Esophagus squamous epithelium (tissue), 5 donors: ENCODE measurements around the gene ENOX2. TPM values are rescaled to one million over a fixed set of nuclear protein-coding genes. Genes with fewer than 3 reads are reported as not detected.
A peak's percentile ranks its signal among the peaks of the same experiment; 100 is the strongest.

Experiments used
- DNase-seq: peaks from one replicate; lab custom pipeline; 2025; lab: John Stamatoyannopoulos, UW
- H3K27ac ChIP-seq, 4 donors: fragments of 200-600 bp; sonication (generic); one replicate each; pipeline ENCODE4 v1.5.1; 2016 to 2019; ENCODE audit warnings: mild to moderate bottlenecking in 1 of 4
- H3K27me3 ChIP-seq, 4 donors: fragments of 200-600 bp; sonication (generic); 1 replicate in 3 of 4; 2 replicates in 1 of 4; pipeline versions ENCODE4 v1.5.1 to v1.6.0; 2017 to 2021; ENCODE audit warnings: antibody characterized with exemption in 1 of 4
- H3K36me3 ChIP-seq, 3 donors: fragments of 200-600 bp; sonication (generic); one replicate each; pipeline ENCODE4 v1.5.1; 2016 to 2019
- H3K4me1 ChIP-seq, 3 donors: fragments of 200-600 bp; sonication (generic); one replicate each; pipeline ENCODE4 v1.5.1; 2017 to 2019
- H3K4me3 ChIP-seq, 4 donors: fragments of 200-600 bp; sonication (generic); 1 replicate in 3 of 4; 2 replicates in 1 of 4; pipeline ENCODE4 v1.5.1; 2016 to 2019; ENCODE audit warnings: mild to moderate bottlenecking in 2 of 4, moderate library complexity in 1 of 4
- H3K9me3 ChIP-seq, 3 donors: fragments of 200-600 bp; sonication (generic); one replicate each; pipeline ENCODE4 v1.5.1; 2016 to 2019
- POLR2A ChIP-seq, 4 donors: fragments of 450-650 bp; IDR thresholded peaks; one replicate each; pipeline ENCODE4 v1.6.1; 2017; ENCODE audit warnings: antibody characterized with exemption in 4 of 4, mild to moderate bottlenecking in 4 of 4, moderate library complexity in 3 of 4
- WGBS, 2 donors: methylation state at CpG; one replicate each; pipeline ENCODE4 v1.1.5; 2018; 5-methylcytosine and 5-hydroxymethylcytosine counted together
- intact Hi-C: fragments of 100-400 bp; cut with DNase I; formaldehyde crosslinking; loops from one replicate; pipeline ENCODE4 v1.15.0; 2022
- total RNA-seq, 4 donors: library from RNA; depleted of rRNA; stranded (reverse); fragments of >200 nt; gene quantifications; one replicate each; pipeline ENCODE4 v1.1.0, GENCODE V29; 2016
- TF ChIP-seq, protein P1 (sequence below), 6 experiments: fragments of 450-650 bp in 4 of 6; fragments of 200-600 bp in 2 of 6; sonication (generic) in 2 of 6; IDR thresholded peaks; one replicate each; pipeline ENCODE4 v1.5.1; 2016 to 2019; ENCODE audit warnings: antibody characterized with exemption in 6 of 6, mild to moderate bottlenecking in 4 of 6, moderate library complexity in 4 of 6
- donor health status: DM: yes; HTN: yes; CAD: no.

ENOX2 gene
- total RNA-seq, 4 donors from 2014 or later: 5.4 to 13.7 (median 11.4) TPM

DNA sequence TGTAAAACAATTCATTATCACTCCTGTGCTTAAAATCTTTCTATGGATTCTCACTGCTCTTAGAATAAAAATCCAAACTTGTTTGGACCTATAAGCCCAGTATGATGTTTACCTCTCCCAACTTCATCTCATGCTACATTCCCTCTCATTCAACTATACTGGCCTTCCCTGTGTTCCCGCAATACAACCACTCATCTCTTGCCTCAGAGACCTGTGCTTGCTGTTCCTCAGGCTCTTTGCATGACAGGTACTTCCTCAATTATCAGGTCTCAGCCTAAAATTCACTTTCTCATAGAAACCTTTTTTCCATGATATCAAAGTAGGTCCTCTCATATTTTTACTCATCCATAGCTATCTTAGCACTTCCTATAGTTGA is 71.7 kb downstream of the ENOX2 start:
- Histone ChIP-seq H3K4me1 (peaks cover 0 to 18% (median 0%) of the 10 kb centered on the region in 3 donors), H3K4me3 (no peak overlapping the region), H3K36me3 (no peaks in the 10 kb centered on the region), H3K27me3 (no peaks in the 10 kb centered on the region), H3K9me3 (no peaks in the 10 kb centered on the region), H3K27ac (no peak overlapping the region)
- 90 to 96% methylated on average over 1 of the region's 1 CpG for WGBS, 2 donors
- intact Hi-C loops: no loop called here
- TF ChIP-seq POLR2A (IDR thresholded peaks at IDR 0.05): no peak
- no peak for DNase-seq

DNA sequence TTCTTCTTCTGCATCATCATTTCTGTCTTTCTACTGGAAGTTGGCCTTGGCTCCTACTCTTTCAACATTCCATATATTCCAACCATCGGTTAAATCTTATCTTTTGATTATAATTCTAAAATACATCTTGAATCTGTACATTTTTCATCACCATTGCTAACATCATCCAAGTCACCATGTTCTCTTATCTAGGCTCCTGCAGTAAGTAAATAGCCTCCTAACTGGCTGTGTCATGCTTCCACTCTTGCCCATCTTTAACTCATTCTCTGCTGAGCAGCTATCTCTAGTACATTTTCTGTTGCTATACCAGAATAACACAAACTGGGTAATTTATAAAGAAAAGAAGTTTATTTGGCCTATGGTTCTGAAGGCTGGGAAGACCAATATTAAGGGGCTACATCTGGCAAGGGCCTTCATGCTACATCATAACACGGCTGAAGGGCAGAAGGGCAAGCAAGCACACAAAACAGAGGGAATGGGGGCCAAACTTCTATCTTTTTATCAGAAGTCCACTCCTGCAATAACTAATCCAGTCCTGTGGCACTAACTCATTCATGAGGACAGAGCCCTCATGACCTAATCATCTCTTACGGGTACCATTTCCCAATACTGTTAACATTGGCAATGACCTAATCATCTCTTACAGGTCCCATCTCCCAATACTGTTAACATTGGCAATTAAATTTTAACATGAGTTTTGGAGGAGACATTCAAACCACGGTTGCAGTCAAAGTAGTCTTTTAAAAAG is 72.2 kb downstream of the ENOX2 start:
- TF ChIP-seq, protein P1, sequence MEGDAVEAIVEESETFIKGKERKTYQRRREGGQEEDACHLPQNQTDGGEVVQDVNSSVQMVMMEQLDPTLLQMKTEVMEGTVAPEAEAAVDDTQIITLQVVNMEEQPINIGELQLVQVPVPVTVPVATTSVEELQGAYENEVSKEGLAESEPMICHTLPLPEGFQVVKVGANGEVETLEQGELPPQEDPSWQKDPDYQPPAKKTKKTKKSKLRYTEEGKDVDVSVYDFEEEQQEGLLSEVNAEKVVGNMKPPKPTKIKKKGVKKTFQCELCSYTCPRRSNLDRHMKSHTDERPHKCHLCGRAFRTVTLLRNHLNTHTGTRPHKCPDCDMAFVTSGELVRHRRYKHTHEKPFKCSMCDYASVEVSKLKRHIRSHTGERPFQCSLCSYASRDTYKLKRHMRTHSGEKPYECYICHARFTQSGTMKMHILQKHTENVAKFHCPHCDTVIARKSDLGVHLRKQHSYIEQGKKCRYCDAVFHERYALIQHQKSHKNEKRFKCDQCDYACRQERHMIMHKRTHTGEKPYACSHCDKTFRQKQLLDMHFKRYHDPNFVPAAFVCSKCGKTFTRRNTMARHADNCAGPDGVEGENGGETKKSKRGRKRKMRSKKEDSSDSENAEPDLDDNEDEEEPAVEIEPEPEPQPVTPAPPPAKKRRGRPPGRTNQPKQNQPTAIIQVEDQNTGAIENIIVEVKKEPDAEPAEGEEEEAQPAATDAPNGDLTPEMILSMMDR (IDR thresholded peaks at IDR 0.05): no peak
- TF ChIP-seq POLR2A (IDR thresholded peaks at IDR 0.05): no peak
- no peak for DNase-seq
- Histone ChIP-seq H3K4me1 (peaks cover 0 to 18% (median 0%) of the 10 kb centered on the region in 3 donors), H3K27me3 (no peaks in the 10 kb centered on the region), H3K27ac (no peak overlapping the region), H3K4me3 (no peak overlapping the region), H3K36me3 (no peaks in the 10 kb centered on the region), H3K9me3 (no peaks in the 10 kb centered on the region)
- 66 to 81% methylated on average over 4 of the region's 4 CpGs for WGBS, 2 donors
- intact Hi-C loops: no loop called here

DNA sequence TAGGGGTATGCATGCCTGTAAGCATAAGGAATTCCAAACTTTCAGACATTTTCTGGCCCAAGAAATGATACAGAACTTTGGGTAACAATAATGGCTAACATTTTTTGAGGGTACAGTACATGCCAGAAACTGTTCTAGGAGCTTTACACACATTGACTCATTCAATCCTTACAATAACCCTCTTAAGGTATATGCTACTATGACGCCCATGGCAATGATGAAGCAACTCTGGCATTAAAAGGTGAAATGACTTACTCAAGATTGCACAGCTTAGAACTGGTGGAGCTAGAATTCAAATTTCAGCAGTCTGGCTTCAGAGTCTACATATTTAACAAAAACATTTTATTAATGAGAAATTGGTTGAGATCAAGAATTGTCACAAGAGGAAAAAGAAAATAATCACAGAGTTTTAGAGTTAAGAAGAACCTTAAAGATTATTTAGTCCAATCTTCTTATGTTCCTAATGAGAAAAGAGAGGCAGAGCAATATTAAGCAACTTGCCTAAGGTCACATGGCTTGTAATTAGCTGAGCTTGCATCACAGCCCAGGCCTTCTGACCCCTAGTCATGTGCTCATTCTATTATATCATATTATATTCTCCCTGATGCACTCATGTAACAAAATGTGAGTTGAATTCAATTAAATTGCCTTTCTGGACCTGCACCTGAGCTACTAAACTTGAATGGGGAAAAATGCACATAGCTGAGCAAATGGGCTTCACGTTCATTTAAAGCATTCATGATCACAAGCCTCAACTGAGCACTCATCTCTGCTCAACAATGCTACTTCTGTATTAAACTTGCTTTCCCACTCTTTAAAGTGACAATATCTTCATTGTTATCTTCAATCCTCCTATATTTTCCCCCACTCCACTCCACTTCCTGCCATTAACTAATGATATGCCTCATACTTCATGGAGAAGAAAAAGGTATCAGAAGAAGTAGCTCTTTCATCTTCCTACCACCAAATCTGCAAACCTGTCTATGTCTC is 73.2 kb downstream of the ENOX2 start:
- Histone ChIP-seq H3K4me3 (no peak overlapping the region), H3K27ac (peak overlapping the region in 2 of 4 donors; percentile 43 to 52), H3K4me1 (peaks cover 0 to 18% (median 0%) of the 10 kb centered on the region in 3 donors), H3K36me3 (no peaks in the 10 kb centered on the region), H3K9me3 (no peaks in the 10 kb centered on the region), H3K27me3 (no peaks in the 10 kb centered on the region)
- TF ChIP-seq, protein P1 (IDR thresholded peaks at IDR 0.05): no peak
- no peak for TF ChIP-seq POLR2A (IDR thresholded peaks at IDR 0.05)
- WGBS, 2 donors: 30% methylated on average over 2 of the region's 2 CpGs
- intact Hi-C loops: no loop called here
- DNase-seq: no peak

DNA sequence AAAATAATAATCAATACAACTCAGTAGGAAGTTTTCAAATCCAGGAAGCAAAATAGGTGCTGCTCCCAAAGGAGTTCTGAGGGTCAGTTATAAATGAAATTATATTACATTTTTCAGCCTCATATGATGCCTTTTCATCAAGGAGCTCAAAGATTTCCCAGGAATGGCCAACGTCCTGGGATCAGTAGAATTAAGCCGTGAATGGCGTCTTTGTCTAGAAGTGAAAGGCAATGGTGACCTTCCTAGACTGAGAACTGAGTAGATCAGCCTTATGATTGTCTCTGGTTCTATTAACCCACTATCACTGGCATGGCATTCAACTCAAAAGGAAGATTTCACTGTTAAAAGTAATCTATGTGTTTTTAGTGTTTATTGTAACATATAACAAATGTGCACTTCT is 74.4 kb downstream of the ENOX2 start:
- Histone ChIP-seq H3K4me1 (peaks cover 0 to 18% (median 0%) of the 10 kb centered on the region in 3 donors), H3K27ac (no peak overlapping the region), H3K36me3 (no peaks in the 10 kb centered on the region), H3K27me3 (no peaks in the 10 kb centered on the region), H3K9me3 (no peaks in the 10 kb centered on the region), H3K4me3 (no peak overlapping the region)
- intact Hi-C loops: no loop called here
- no peak for DNase-seq
- TF ChIP-seq, protein P1 (IDR thresholded peaks at IDR 0.05): no peak
- TF ChIP-seq POLR2A (IDR thresholded peaks at IDR 0.05): no peak
- WGBS, 2 donors: 74 to 93% methylated on average over 2 to 3 of the region's 3 CpGs

DNA sequence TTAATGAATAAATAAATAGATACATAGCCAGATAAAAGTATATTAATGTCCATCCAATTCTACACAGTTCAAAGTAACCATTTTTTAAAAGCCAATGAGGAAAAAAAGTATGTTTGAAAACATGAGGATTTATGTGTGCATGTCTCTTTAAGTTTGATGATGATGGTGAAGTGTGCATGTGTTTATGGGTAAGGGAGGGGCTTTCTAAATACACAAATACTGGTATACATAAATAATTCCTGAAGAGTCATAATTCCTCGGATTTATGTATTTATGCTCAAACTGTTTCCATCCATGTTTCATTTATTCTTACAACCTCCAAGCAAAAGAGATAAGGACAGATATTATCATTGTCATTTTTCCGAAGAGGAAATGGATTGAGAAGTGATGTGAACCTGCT is 75.4 kb downstream of the ENOX2 start:
- DNase-seq: no peak
- TF ChIP-seq, protein P1 (IDR thresholded peaks at IDR 0.05): no peak
- TF ChIP-seq POLR2A (IDR thresholded peaks at IDR 0.05): no peak
- H3K27ac ChIP-seq: no peak overlapping the region
- 57 to 95% methylated on average over 2 of the region's 2 CpGs for WGBS, 2 donors
- H3K4me1 ChIP-seq: peaks cover 0 to 18% (median 0%) of the 10 kb centered on the region in 3 donors
- H3K4me3 ChIP-seq: no peak overlapping the region
- no peaks in the 10 kb centered on the region for H3K27me3 ChIP-seq
- no peaks in the 10 kb centered on the region for H3K9me3 ChIP-seq
- intact Hi-C loops: no loop called here
- H3K36me3 ChIP-seq: no peaks in the 10 kb centered on the region
